HG03565 (cell line): ENCODE measurements around the gene TRIM44.
A peak's percentile ranks its signal among the peaks of the same experiment; 100 is the strongest.
"Not testable (repeated sequence)": the region's sequence is repeated elsewhere in the genome, so short reads cannot be mapped to it uniquely, and the experiment has no call there.

Experiments
- ATAC-seq: cut with Tn5 transposase; IDR thresholded peaks from one replicate; pipeline ENCODE4 v1.9.1; 2021; ENCODE audit warnings: mild to moderate bottlenecking, moderate library complexity; ENCODE audit not compliant: unreplicated experiment

TRIM44 gene

GRCh38 chr11:35632301-35632700, 30.3 kb upstream of the TRIM44 start:
- no peak for ATAC-seq

GRCh38 chr11:35633827-35634423, 28.6 kb upstream of the TRIM44 start:
- no peak for ATAC-seq

- ATAC-seq, result no peak
Measured at GRCh38 chr11:35635933-35636332, 26.6 kb upstream of the TRIM44 start.

- ATAC-seq, result no peak
Measured at GRCh38 chr11:35639591-35640179, 22.9 kb upstream of the TRIM44 start.

- ATAC-seq, result no peak
Measured at GRCh38 chr11:35641171-35641897, 21.2 kb upstream of the TRIM44 start.

GRCh38 chr11:35641964-35642363, 20.6 kb upstream of the TRIM44 start:
- no peak for ATAC-seq

GRCh38 chr11:35647421-35648093, 15.0 kb upstream of the TRIM44 start:
- no peak for ATAC-seq

GRCh38 chr11:35650006-35650405, 12.6 kb upstream of the TRIM44 start:
- no peak for ATAC-seq

- no peak for ATAC-seq
Measured at GRCh38 chr11:35650467-35650866, 12.1 kb upstream of the TRIM44 start.

- no peak for ATAC-seq
Measured at GRCh38 chr11:35651263-35651662, 11.3 kb upstream of the TRIM44 start.

GRCh38 chr11:35652786-35653185, 9.8 kb upstream of the TRIM44 start:
- not testable (repeated sequence) for ATAC-seq

- ATAC-seq, result no peak
Measured at GRCh38 chr11:35654711-35655110, 7.9 kb upstream of the TRIM44 start.

- ATAC-seq, result no peak
Measured at GRCh38 chr11:35655254-35655653, 7.3 kb upstream of the TRIM44 start.

- no peak for ATAC-seq
Measured at GRCh38 chr11:35655856-35656255, 6.7 kb upstream of the TRIM44 start.

GRCh38 chr11:35658020-35658948, 4.3 kb upstream of the TRIM44 start:
- no peak for ATAC-seq

GRCh38 chr11:35661534-35661933, 1.0 kb upstream of the TRIM44 start:
- no peak for ATAC-seq

- peak; percentile 11 for ATAC-seq
Measured at GRCh38 chr11:35662061-35662648, 420 bp upstream of the TRIM44 start.

GRCh38 chr11:35663408-35663702, 780 bp downstream of the TRIM44 start:
- ATAC-seq, result no peak

- no peak for ATAC-seq
Measured at GRCh38 chr11:35664977-35665441, 2.4 kb downstream of the TRIM44 start.

GRCh38 chr11:35667257-35667656, 4.7 kb downstream of the TRIM44 start:
- ATAC-seq, result no peak
